ENCODE measurements around the gene PPM1B. TPM values are rescaled to one million over a fixed set of nuclear protein-coding genes. Genes with fewer than 3 reads are reported as not detected.

Gene PPM1B
- total and polyA plus RNA-seq, 2 of the 4 experiments (the other 2 are of a cell fraction): 13.4 to 14.7 TPM

DNA sequence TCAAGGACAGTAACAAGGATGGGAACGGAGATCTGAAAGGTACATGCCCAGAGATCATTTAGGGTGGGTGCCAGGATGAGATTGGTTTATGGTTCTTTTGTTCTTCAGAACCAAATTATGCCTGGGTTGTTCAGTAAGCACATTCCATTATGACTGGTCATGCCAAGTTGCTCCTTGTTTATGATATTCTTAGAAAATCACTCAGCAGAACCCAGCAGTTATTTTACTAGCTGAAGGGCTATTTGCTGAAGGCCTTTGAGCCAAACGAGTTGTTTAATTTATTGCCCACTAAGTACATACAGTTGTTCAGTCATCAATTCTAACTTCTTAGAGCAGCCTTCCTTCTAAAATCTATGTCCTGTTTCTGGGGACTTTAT lies 107.2 kb downstream of the PPM1B start:
- Histone ChIP-seq H3K23ac (ENCODE audit: low read depth, low read length) (no peak overlapping the region), H2AFZ (replicated peaks; ENCODE audit: low read length, poor library complexity) (no peak overlapping the region), H3K4ac (ENCODE audit: low read depth, low read length) (no peak overlapping the region), H4K91ac (ENCODE audit: insufficient read depth, low read depth, low read length) (no peak overlapping the region), H3K56ac (ENCODE audit: extremely low read depth, insufficient read depth, low read length) (no peak overlapping the region), H3K27me3 (ENCODE audit: control insufficient read depth, insufficient read depth, low read length) (no peaks in the 10 kb centered on the region), H2BK20ac (ENCODE audit: low read depth, low read length) (no peak overlapping the region), H3K9me1 (ENCODE audit: insufficient read depth, low read length) (no peaks in the 10 kb centered on the region), H3K14ac (replicated peaks; ENCODE audit: low read depth, low read length) (no peak overlapping the region), H2BK15ac (ENCODE audit: low read depth, low read length) (no peak overlapping the region), H3K9me3 (ENCODE audit: control insufficient read depth, insufficient read depth, low read length) (no peaks in the 10 kb centered on the region), H4K20me1 (ENCODE audit: insufficient read depth, low read length) (no peaks in the 10 kb centered on the region), H4K5ac (ENCODE audit: low read depth, low read length) (no peak overlapping the region), H4K8ac (ENCODE audit: low read depth in 2 of 2, low read length in 2 of 2) (no peak overlapping the region), H3K4me1 (ENCODE audit: control insufficient read depth, insufficient read depth, low read length) (peaks cover 3% of the 10 kb centered on the region; the same call in 1 of the 2 replicates), H3K4me3 (ENCODE audit: insufficient read depth, low read depth, low read length) (no peak overlapping the region), H3K4me2 (ENCODE audit: low read depth, low read length) (no peak overlapping the region), H2AK9ac (replicated peaks; ENCODE audit: low read depth, low read length, poor library complexity) (peak overlapping the region; percentile 5), H2BK5ac (ENCODE audit: low read depth, low read length, poor library complexity, severe bottlenecking) (no peak overlapping the region), H3K79me1 (ENCODE audit: low read depth in 1 of 2, low read length in 2 of 2) (no peaks in the 10 kb centered on the region), H3K18ac (ENCODE audit: low read depth, low read length) (no peak overlapping the region), H3K36me3 (ENCODE audit: control insufficient read depth, insufficient read depth, low read length) (no peaks in the 10 kb centered on the region), H3K27ac (ENCODE audit: insufficient read depth, low read length) (no peak overlapping the region), H2BK120ac (ENCODE audit: low read depth, low read length) (no peak overlapping the region), H2AK5ac (ENCODE audit: low read depth, low read length) (no peak overlapping the region), H3K9ac (ENCODE audit: low read depth, low read length) (no peak overlapping the region)
- intact Hi-C loops (cut with micrococcal nuclease) (no loop called here), in situ Hi-C loops (cut with MboI; ENCODE audit: low sequenced_read_pairs) (loop anchor here (25.0 kb wide), 1 partner anchor 189 kb away; no protein-coding TSS in a partner anchor), dilution Hi-C loops (cut with HindIII; ENCODE audit: low sequenced_read_pairs, unreplicated experiment) (no loop called here)
- peak; percentile 36 for DNase-seq
- TF ChIP-seq, protein P1, sequence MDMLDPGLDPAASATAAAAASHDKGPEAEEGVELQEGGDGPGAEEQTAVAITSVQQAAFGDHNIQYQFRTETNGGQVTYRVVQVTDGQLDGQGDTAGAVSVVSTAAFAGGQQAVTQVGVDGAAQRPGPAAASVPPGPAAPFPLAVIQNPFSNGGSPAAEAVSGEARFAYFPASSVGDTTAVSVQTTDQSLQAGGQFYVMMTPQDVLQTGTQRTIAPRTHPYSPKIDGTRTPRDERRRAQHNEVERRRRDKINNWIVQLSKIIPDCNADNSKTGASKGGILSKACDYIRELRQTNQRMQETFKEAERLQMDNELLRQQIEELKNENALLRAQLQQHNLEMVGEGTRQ (IDR thresholded peaks at IDR 0.05; ENCODE audit: low read depth, low read length): no peak
- TF ChIP-seq SMC3 (IDR thresholded peaks at IDR 0.05; ENCODE audit: low read depth, low read length): no peak
- TF ChIP-seq RCOR1 (IDR thresholded peaks at IDR 0.05; ENCODE audit: insufficient replicate concordance, low read length): no peak
- no peak for TF ChIP-seq RFX5 (IDR thresholded peaks at IDR 0.05; ENCODE audit: low read depth, low read length)
- TF ChIP-seq, protein P2, sequence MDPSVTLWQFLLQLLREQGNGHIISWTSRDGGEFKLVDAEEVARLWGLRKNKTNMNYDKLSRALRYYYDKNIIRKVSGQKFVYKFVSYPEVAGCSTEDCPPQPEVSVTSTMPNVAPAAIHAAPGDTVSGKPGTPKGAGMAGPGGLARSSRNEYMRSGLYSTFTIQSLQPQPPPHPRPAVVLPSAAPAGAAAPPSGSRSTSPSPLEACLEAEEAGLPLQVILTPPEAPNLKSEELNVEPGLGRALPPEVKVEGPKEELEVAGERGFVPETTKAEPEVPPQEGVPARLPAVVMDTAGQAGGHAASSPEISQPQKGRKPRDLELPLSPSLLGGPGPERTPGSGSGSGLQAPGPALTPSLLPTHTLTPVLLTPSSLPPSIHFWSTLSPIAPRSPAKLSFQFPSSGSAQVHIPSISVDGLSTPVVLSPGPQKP (IDR thresholded peaks at IDR 0.05; ENCODE audit: borderline replicate concordance, low read depth, low read length): no peak
- no peak for TF ChIP-seq POLR2A (IDR thresholded peaks at IDR 0.05; ENCODE audit: low read depth, low read length)
- no peak for TF ChIP-seq CEBPB (IDR thresholded peaks at IDR 0.05; ENCODE audit: low read depth, low read length)
- TF ChIP-seq MAFK (IDR thresholded peaks at IDR 0.05; ENCODE audit: low read depth, low read length): no peak
- TF ChIP-seq, protein P3, sequence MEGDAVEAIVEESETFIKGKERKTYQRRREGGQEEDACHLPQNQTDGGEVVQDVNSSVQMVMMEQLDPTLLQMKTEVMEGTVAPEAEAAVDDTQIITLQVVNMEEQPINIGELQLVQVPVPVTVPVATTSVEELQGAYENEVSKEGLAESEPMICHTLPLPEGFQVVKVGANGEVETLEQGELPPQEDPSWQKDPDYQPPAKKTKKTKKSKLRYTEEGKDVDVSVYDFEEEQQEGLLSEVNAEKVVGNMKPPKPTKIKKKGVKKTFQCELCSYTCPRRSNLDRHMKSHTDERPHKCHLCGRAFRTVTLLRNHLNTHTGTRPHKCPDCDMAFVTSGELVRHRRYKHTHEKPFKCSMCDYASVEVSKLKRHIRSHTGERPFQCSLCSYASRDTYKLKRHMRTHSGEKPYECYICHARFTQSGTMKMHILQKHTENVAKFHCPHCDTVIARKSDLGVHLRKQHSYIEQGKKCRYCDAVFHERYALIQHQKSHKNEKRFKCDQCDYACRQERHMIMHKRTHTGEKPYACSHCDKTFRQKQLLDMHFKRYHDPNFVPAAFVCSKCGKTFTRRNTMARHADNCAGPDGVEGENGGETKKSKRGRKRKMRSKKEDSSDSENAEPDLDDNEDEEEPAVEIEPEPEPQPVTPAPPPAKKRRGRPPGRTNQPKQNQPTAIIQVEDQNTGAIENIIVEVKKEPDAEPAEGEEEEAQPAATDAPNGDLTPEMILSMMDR (conservative IDR thresholded peaks at IDR 0.05; ENCODE audit: low read depth, low read length): no peak
- TF ChIP-seq FOS (IDR thresholded peaks at IDR 0.05; ENCODE audit: low read depth, low read length): no peak
- TF ChIP-seq BHLHE40 (IDR thresholded peaks at IDR 0.05; ENCODE audit: low read depth, low read length): no peak
- no peak for TF ChIP-seq CHD1 (IDR thresholded peaks at IDR 0.05; ENCODE audit: low read depth, low read length)
- no peak for TF ChIP-seq NFE2L2 (IDR thresholded peaks at IDR 0.05; ENCODE audit: low read depth, low read length)
- TF ChIP-seq MAZ (IDR thresholded peaks at IDR 0.05; ENCODE audit: borderline replicate concordance, low read depth, low read length): no peak
- no peak for TF ChIP-seq MXI1 (IDR thresholded peaks at IDR 0.05; ENCODE audit: borderline replicate concordance, low read depth, low read length)
- no peak for TF ChIP-seq RAD21 (IDR thresholded peaks at IDR 0.05; ENCODE audit: low read length)
- ATAC-seq (ENCODE audit: low read depth): peak; percentile 83
- POLR2A ChIA-PET (ENCODE audit: unreplicated experiment): interaction anchor here (0.5 kb wide), 1 partner anchor 1110 kb away, joined by 4 read pairs; no protein-coding TSS in a partner anchor
- CTCF ChIA-PET: interaction anchor here (1.2 kb wide), 1 partner anchor 16 kb away, joined by 4 read pairs; no protein-coding TSS in a partner anchor
- WGBS, 2 experiments (ENCODE audit: extremely low coverage in 2 of 2, insufficient read length in 1 of 2): no CpG with 5 or more reads among the region's 2 CpGs
- no TSS peak for BruUV-seq (replicated peaks)

All from IMR-90 (cell line).